ENCODE data around the gene RNF13. TPM values are rescaled to one million over a fixed set of nuclear protein-coding genes. Genes with fewer than 3 reads are reported as not detected.
"Not testable (repeated sequence)": the region's sequence is repeated elsewhere in the genome, so short reads cannot be mapped to it uniquely, and the experiment has no call there.

RNF13 gene
- total and polyA plus RNA-seq, 8 donors, result 18.1 to 51.9 (median 35.3) TPM

GRCh38 chr3:149941186-149941585 lies 128.2 kb downstream of the RNF13 start:
- TF ChIP-seq CTCF (IDR thresholded peaks at IDR 0.05), result no peak
- Histone ChIP-seq H3K4me1 (no peaks in the 10 kb centered on the region), H3K4me3 (no peak overlapping the region), H3K9me3 (no peaks in the 10 kb centered on the region), H3K27ac (no peak overlapping the region), H3K27me3 (no peaks in the 10 kb centered on the region), H3K36me3 (no peaks in the 10 kb centered on the region)
- intact Hi-C loops (cut with DNase I), result no loop called here
- ATAC-seq (no peak), FAIRE-seq (no peak), DNase-seq (no peak)
- WGBS, 2 donors, result 94 to 97% methylated on average over 2 of the region's 2 CpGs

GRCh38 chr3:149941946-149942345 lies 128.9 kb downstream of the RNF13 start:
- Histone ChIP-seq H3K4me1 (no peaks in the 10 kb centered on the region), H3K36me3 (no peaks in the 10 kb centered on the region), H3K4me3 (no peak overlapping the region), H3K27me3 (no peaks in the 10 kb centered on the region), H3K27ac (no peak overlapping the region), H3K9me3 (no peaks in the 10 kb centered on the region)
- TF ChIP-seq CTCF (IDR thresholded peaks at IDR 0.05), result no peak
- DNase-seq (no peak), ATAC-seq (no peak), FAIRE-seq (no peak)
- intact Hi-C loops (cut with DNase I), result no loop called here
- WGBS, 2 donors, result 93 to 95% methylated on average over 1 of the region's 1 CpG

GRCh38 chr3:149942409-149942808 lies 129.4 kb downstream of the RNF13 start:
- TF ChIP-seq CTCF (IDR thresholded peaks at IDR 0.05), result no peak
- intact Hi-C loops (cut with DNase I), result no loop called here
- Histone ChIP-seq H3K27me3 (no peaks in the 10 kb centered on the region), H3K4me3 (no peak overlapping the region), H3K36me3 (no peaks in the 10 kb centered on the region), H3K4me1 (no peaks in the 10 kb centered on the region), H3K27ac (no peak overlapping the region), H3K9me3 (no peaks in the 10 kb centered on the region)
- DNase-seq (no peak), FAIRE-seq (no peak), ATAC-seq (no peak)

- H3K4me1 ChIP-seq; ATAC-seq; H3K36me3 ChIP-seq; H3K9me3 ChIP-seq; H3K27ac ChIP-seq; FAIRE-seq; DNase-seq; H3K4me3 ChIP-seq; H3K27me3 ChIP-seq; intact Hi-C loops (cut with DNase I): not testable (repeated sequence)
- 94 to 99% methylated on average over 3 of the region's 3 CpGs for WGBS, 2 donors
Observed at GRCh38 chr3:149943966-149944365, 131.0 kb downstream of the RNF13 start.

GRCh38 chr3:149947231-149947630 lies 134.2 kb downstream of the RNF13 start:
- Histone ChIP-seq H3K9me3 (no peaks in the 10 kb centered on the region), H3K4me3 (no peak overlapping the region), H3K27ac (no peak overlapping the region), H3K36me3 (no peaks in the 10 kb centered on the region), H3K4me1 (no peaks in the 10 kb centered on the region), H3K27me3 (no peaks in the 10 kb centered on the region)
- FAIRE-seq (no peak), DNase-seq (no peak), ATAC-seq (no peak)
- no peak for TF ChIP-seq CTCF (IDR thresholded peaks at IDR 0.05)
- WGBS, 2 donors, result 94 to 99% methylated on average over 7 of the region's 7 CpGs
- intact Hi-C loops (cut with DNase I), result no loop called here

- WGBS, 2 donors, result 98% methylated on average over 2 of the region's 2 CpGs
- H3K4me1 ChIP-seq, result peaks cover 0 to 8% (median 0%) of the 10 kb centered on the region in 3 donors
- H3K36me3 ChIP-seq, result no peaks in the 10 kb centered on the region
- no peak overlapping the region for H3K4me3 ChIP-seq
- ATAC-seq (no peak), DNase-seq (no peak), FAIRE-seq (no peak)
- no peaks in the 10 kb centered on the region for H3K27me3 ChIP-seq
- no peaks in the 10 kb centered on the region for H3K9me3 ChIP-seq
- no peak overlapping the region for H3K27ac ChIP-seq
- TF ChIP-seq CTCF (IDR thresholded peaks at IDR 0.05), result no peak
- intact Hi-C loops (cut with DNase I), result no loop called here
Observed at GRCh38 chr3:149949181-149949580, 136.2 kb downstream of the RNF13 start.

Data from pancreas (tissue), 10 donors.